KOPT-K1 (cell line): Measurements from ENCODE around the gene IGDCC3.

ENCODE experiments used
- H3K27ac ChIP-seq: fragments of 200-600 bp; sonication (generic); 2 replicates; pipeline ENCODE4 v1.5.1; 2016; ENCODE audit warnings: antibody characterized with exemption, mild to moderate bottlenecking, low read depth, low read length; ENCODE audit not compliant: poor library complexity, severe bottlenecking
- H3K36me3 ChIP-seq: fragments of 200-600 bp; sonication (generic); 2 replicates; pipeline ENCODE4 v1.5.1; 2017; ENCODE audit warnings: antibody characterized with exemption, mild to moderate bottlenecking, low read length, moderate library complexity; ENCODE audit not compliant: insufficient read depth
- H3K9me3 ChIP-seq: fragments of 200-600 bp; sonication (generic); 2 replicates; pipeline ENCODE4 v1.5.1; 2017; ENCODE audit warnings: antibody characterized with exemption, low read length, mild to moderate bottlenecking; ENCODE audit not compliant: insufficient read depth, poor library complexity, severe bottlenecking

The IGDCC3 gene

GRCh38 chr15:65377976-65378366 is at the start of gene IGDCC3:
IGDCC3 (minus strand) TSS chr15:65378002; CDS start chr15:65377788, 214 bp downstream.
- Histone ChIP-seq H3K27ac (no peak within 1 kb of the TSS), H3K36me3 (no peaks in the 10 kb centered on the region), H3K9me3 (no peaks in the 10 kb centered on the region)

GRCh38 chr15:65426216-65426853 is 48.5 kb upstream of the IGDCC3 start:
- H3K36me3 ChIP-seq: no peaks in the 10 kb centered on the region
- H3K27ac ChIP-seq: no peak overlapping the region
- H3K9me3 ChIP-seq: no peaks in the 10 kb centered on the region

GRCh38 chr15:65424683-65425082 is 46.9 kb upstream of the IGDCC3 start:
- Histone ChIP-seq H3K9me3 (no peaks in the 10 kb centered on the region), H3K36me3 (no peaks in the 10 kb centered on the region), H3K27ac (no peak overlapping the region)

- H3K9me3 ChIP-seq: no peaks in the 10 kb centered on the region
- no peaks in the 10 kb centered on the region for H3K36me3 ChIP-seq
- no peak overlapping the region for H3K27ac ChIP-seq
These were observed 46.3 kb upstream of the IGDCC3 start for GRCh38 chr15:65423976-65424679.

GRCh38 chr15:65423150-65423975 is 45.6 kb upstream of the IGDCC3 start:
- Histone ChIP-seq H3K27ac (no peak overlapping the region), H3K9me3 (no peaks in the 10 kb centered on the region), H3K36me3 (no peaks in the 10 kb centered on the region)

- Histone ChIP-seq H3K9me3 (no peaks in the 10 kb centered on the region), H3K27ac (no peak overlapping the region), H3K36me3 (no peaks in the 10 kb centered on the region)
These were observed 43.8 kb upstream of the IGDCC3 start for GRCh38 chr15:65421360-65422215.

- Histone ChIP-seq H3K9me3 (no peaks in the 10 kb centered on the region), H3K27ac (no peak overlapping the region), H3K36me3 (no peaks in the 10 kb centered on the region)
These were observed 43.2 kb upstream of the IGDCC3 start for GRCh38 chr15:65420975-65421359.

- H3K9me3 ChIP-seq: no peaks in the 10 kb centered on the region
- no peak overlapping the region for H3K27ac ChIP-seq
- H3K36me3 ChIP-seq: no peaks in the 10 kb centered on the region
These were observed 40.8 kb upstream of the IGDCC3 start for GRCh38 chr15:65418596-65418995.

- no peaks in the 10 kb centered on the region for H3K9me3 ChIP-seq
- no peaks in the 10 kb centered on the region for H3K36me3 ChIP-seq
- H3K27ac ChIP-seq: no peak overlapping the region
These were observed 39.1 kb upstream of the IGDCC3 start for GRCh38 chr15:65416845-65417416.

- H3K9me3 ChIP-seq: no peaks in the 10 kb centered on the region
- no peaks in the 10 kb centered on the region for H3K36me3 ChIP-seq
- H3K27ac ChIP-seq: no peak overlapping the region
These were observed 37.2 kb upstream of the IGDCC3 start for GRCh38 chr15:65414841-65415621.

GRCh38 chr15:65413760-65414144 is 36.0 kb upstream of the IGDCC3 start:
- H3K36me3 ChIP-seq: no peaks in the 10 kb centered on the region
- H3K9me3 ChIP-seq: no peaks in the 10 kb centered on the region
- no peak overlapping the region for H3K27ac ChIP-seq

GRCh38 chr15:65413051-65413759 is 35.4 kb upstream of the IGDCC3 start:
- Histone ChIP-seq H3K9me3 (no peaks in the 10 kb centered on the region), H3K36me3 (no peaks in the 10 kb centered on the region), H3K27ac (no peak overlapping the region)

- Histone ChIP-seq H3K36me3 (no peaks in the 10 kb centered on the region), H3K27ac (no peak overlapping the region), H3K9me3 (no peaks in the 10 kb centered on the region)
These were observed 34.8 kb upstream of the IGDCC3 start for GRCh38 chr15:65412556-65412955.
